D721Med (cell line): ENCODE data around the gene CDKN1A.

Source experiments
- DNase-seq: peaks from one replicate; pipeline ENCODE4 v3.0.0; 2011; ENCODE audit warnings: low spot score; ENCODE audit not compliant: insufficient read length
- FAIRE-seq: peaks from 2 replicates; lab custom pipeline; 2011; peaks lifted over from hg19 to GRCh38; lab: Jason Lieb, UNC
- TF ChIP-seq, protein P1 (sequence below): IDR thresholded peaks from 2 replicates; pipeline ENCODE4 v1.5.1; 2012; ENCODE audit warnings: mild to moderate bottlenecking, control low read depth; ENCODE audit not compliant: insufficient read depth; ENCODE audit errors: missing control alignments

Gene CDKN1A

DNA sequence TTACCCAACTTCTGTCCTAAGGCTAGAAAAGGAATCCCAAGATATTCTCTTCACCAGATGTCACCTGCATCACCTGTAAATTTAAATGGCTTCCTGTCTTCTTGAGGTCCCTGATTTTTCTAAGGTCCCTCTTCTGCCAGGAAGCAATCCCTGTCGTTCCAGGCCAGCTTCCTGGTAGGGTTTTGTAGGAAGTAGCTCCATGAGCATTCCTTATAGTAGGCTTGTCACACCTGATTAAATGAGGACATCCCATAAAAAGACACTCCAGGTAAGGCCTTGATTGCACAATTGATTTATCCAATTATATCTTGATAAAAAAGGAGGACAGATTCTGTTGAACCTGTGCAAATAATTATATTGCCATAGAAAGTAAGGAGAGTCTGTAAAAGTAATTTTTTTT is 27.8 kb downstream of the CDKN1A start:
- FAIRE-seq: no peak
- no peak for DNase-seq
- TF ChIP-seq, protein P1, sequence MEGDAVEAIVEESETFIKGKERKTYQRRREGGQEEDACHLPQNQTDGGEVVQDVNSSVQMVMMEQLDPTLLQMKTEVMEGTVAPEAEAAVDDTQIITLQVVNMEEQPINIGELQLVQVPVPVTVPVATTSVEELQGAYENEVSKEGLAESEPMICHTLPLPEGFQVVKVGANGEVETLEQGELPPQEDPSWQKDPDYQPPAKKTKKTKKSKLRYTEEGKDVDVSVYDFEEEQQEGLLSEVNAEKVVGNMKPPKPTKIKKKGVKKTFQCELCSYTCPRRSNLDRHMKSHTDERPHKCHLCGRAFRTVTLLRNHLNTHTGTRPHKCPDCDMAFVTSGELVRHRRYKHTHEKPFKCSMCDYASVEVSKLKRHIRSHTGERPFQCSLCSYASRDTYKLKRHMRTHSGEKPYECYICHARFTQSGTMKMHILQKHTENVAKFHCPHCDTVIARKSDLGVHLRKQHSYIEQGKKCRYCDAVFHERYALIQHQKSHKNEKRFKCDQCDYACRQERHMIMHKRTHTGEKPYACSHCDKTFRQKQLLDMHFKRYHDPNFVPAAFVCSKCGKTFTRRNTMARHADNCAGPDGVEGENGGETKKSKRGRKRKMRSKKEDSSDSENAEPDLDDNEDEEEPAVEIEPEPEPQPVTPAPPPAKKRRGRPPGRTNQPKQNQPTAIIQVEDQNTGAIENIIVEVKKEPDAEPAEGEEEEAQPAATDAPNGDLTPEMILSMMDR: no peak

- TF ChIP-seq, protein P1: no peak
- no peak for FAIRE-seq
Measured at GRCh38 chr6:36712816-36713215, 34.3 kb downstream of the CDKN1A start.

GRCh38 chr6:36713846-36714245 is 35.3 kb downstream of the CDKN1A start:
- TF ChIP-seq, protein P1: no peak
- no peak for FAIRE-seq

More at GRCh38 chr6:36712816-36713215, 34.3 kb downstream of the CDKN1A start:
- no peak for DNase-seq

GRCh38 chr6:36714511-36714910 is 36.0 kb downstream of the CDKN1A start:
- DNase-seq: no peak
- TF ChIP-seq, protein P1: no peak
- no peak for FAIRE-seq

More at GRCh38 chr6:36713846-36714245, 35.3 kb downstream of the CDKN1A start:
- DNase-seq: no peak

DNA sequence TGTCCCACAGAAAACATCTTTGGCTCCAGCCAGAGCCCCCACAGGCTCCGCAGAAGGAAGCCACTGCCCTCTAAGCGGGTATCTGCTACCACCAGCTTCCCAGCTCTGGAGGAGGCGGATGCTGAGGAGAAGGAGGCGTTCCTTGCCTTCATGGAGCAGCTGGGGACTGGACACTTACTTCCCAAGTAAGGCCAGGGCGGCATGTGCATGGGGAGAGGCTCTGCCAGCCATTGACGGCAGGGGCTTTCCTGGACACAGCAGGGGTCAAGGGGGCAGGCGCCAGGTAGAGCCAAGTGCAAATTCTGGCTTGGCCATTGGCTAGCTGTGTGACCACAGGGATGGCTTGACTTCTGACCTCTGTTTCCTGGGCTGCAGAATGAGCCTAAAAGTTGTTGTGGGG is 37.0 kb downstream of the CDKN1A start:
- DNase-seq: no peak
- TF ChIP-seq, protein P1: no peak

GRCh38 chr6:36716476-36717093 is 38.1 kb downstream of the CDKN1A start:
- TF ChIP-seq, protein P1: no peak
- FAIRE-seq (no peak), DNase-seq (no peak)

More for the DNA sequence above, 37.0 kb downstream of the CDKN1A start:
- FAIRE-seq: no peak

- no peak for FAIRE-seq
- DNase-seq: no peak
- TF ChIP-seq, protein P1: no peak
Measured at GRCh38 chr6:36717231-36717825, 38.8 kb downstream of the CDKN1A start.
